Activated B cell treated with CpG ODN at 0.5 μM for 24 hours (primary cell): ENCODE results near the gene AXIN1. TPM values are rescaled to one million over a fixed set of nuclear protein-coding genes. Genes with fewer than 3 reads are reported as not detected.
"Not testable (repeated sequence)": the region's sequence is repeated elsewhere in the genome, so short reads cannot be mapped to it uniquely, and the experiment has no call there.

Experiments used
- ATAC-seq: fragments of 200-7000 bp; cut with Tn5 transposase; one replicate; pipeline ENCODE4 v1.10.0; 2021; ENCODE audit warnings: low read depth, mild to moderate bottlenecking, moderate library complexity
- CTCF ChIA-PET: fragments of 350-600 bp; sonication (Branson Sonifier 250); formaldehyde crosslinking; loops from one replicate; lab custom pipeline; 2021; ENCODE audit warnings: antibody characterized with exemption; lab: Charles Lee
- POLR2A ChIA-PET: fragments of 350-600 bp; sonication (Branson Sonifier 250); formaldehyde crosslinking; loops from one replicate; lab custom pipeline; 2021; ENCODE audit warnings: antibody characterized with exemption; lab: Charles Lee
- DNase-seq: peaks from one replicate; pipeline ENCODE4 v3.0.0; 2022
- H3K27ac Mint-ChIP-seq: one replicate; pipeline ENCODE4 v1.8.0; 2020; ENCODE audit warnings: mixed read lengths
- H3K27me3 Mint-ChIP-seq: one replicate; pipeline ENCODE4 v1.8.0; 2021; ENCODE audit warnings: mixed read lengths
- H3K36me3 Mint-ChIP-seq: one replicate; pipeline ENCODE4 v1.8.0; 2021; ENCODE audit warnings: low read depth, mixed read lengths
- H3K4me1 Mint-ChIP-seq: one replicate; pipeline ENCODE4 v1.8.0; 2021; ENCODE audit warnings: mixed read lengths
- H3K4me3 Mint-ChIP-seq: one replicate; pipeline ENCODE4 v1.8.0; 2020; ENCODE audit warnings: mild to moderate bottlenecking, mixed read lengths
- H3K9me3 Mint-ChIP-seq: one replicate; pipeline ENCODE4 v1.8.0; 2020; ENCODE audit warnings: mixed read lengths
- CTCF ChIP-seq: fragments of 200-600 bp; IDR thresholded peaks from one replicate; pipeline ENCODE4 v1.8.0; 2022; ENCODE audit warnings: antibody characterized with exemption, mild to moderate bottlenecking
- intact Hi-C: fragments of 100-400 bp; cut with micrococcal nuclease; formaldehyde crosslinking; loops from one replicate; pipeline ENCODE4 v1.15.1; 2024
- total RNA-seq: library from RNA; stranded (reverse); gene quantifications from 2 replicates; pipeline ENCODE4 v1.2.3, GENCODE V29; 2022

The AXIN1 gene
- total RNA-seq, 1 donor from 2014 or later = 30.6 TPM

DNA sequence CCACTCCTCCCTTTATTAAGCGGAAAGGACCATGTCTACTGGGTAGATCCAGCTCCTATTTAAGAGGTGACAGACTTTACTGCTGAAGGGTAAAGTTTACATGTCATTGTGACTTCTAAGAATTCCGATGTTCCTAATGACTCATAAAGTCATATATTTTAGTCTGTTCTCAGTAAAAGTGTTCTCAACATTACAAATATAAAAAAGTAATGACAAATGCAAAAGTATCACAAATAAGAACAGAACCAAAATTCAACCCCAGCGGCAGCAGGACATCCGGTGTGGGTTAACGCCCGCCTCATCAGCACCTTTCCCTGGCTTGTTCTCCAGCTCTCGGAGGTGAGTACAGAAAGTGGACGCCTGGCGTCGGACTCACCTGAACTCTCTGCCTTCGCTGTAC, 6.8 kb downstream of the AXIN1 start:
- H3K27ac Mint-ChIP-seq = no peak overlapping the region

DNA sequence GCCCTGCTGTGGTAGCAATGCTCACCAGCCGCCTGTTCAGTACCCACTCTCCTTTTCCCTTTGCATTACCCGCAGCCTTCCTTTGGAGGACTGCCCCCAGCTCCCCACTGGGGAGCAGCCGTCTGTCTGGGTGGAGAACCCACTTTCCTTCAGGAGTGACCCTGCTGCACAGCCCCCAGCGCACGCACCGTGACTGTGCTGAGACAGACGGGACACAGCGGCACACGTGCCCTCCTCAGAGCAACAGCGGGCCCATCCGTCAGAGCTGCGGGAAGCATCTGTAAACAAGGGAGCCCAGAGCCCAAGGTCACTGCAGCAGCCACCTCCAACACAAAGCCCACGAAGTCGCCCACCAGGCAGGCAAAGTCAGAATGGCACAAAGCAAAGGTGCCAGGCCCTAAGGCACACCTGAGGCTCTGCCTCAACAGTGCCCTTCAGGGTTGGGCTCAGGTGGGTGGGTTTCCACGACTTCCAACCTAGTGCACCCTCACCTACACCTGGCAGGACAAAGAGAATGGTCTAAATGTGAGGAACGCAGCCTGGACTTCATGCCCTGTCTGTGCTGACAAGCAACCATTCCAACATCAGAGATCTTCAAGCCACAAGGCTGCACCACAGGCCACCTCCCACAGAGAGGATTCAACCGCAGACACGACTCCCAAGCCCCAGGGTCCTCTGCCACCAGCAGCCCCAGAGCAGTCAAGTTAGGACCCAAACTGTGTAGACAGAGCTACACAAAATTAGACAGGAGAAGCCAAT, 9.9 kb downstream of the AXIN1 start:
- Mint-ChIP-seq H3K4me1 (peaks cover 52% of the 10 kb centered on the region), H3K36me3 (peaks cover 44% of the 10 kb centered on the region), H3K4me3 (no peak overlapping the region), H3K9me3 (no peaks in the 10 kb centered on the region), H3K27me3 (no peaks in the 10 kb centered on the region), H3K27ac (no peak overlapping the region)
- intact Hi-C loops = no loop called here
- ATAC-seq (no peak), DNase-seq (no peak)
- ChIA-PET POLR2A (no interaction called here), CTCF (no interaction called here)
- TF ChIP-seq CTCF = no peak

More for the DNA sequence above, 6.8 kb downstream of the AXIN1 start:
- no peak for TF ChIP-seq CTCF
- POLR2A ChIA-PET = no interaction called here
- DNase-seq (no peak), ATAC-seq (no peak)
- Mint-ChIP-seq H3K4me1 (peaks cover 50% of the 10 kb centered on the region), H3K36me3 (peaks cover 54% of the 10 kb centered on the region), H3K4me3 (no peak overlapping the region), H3K9me3 (no peaks in the 10 kb centered on the region), H3K27me3 (no peaks in the 10 kb centered on the region)
- CTCF ChIA-PET = no interaction called here
- intact Hi-C loops = no loop called here

DNA sequence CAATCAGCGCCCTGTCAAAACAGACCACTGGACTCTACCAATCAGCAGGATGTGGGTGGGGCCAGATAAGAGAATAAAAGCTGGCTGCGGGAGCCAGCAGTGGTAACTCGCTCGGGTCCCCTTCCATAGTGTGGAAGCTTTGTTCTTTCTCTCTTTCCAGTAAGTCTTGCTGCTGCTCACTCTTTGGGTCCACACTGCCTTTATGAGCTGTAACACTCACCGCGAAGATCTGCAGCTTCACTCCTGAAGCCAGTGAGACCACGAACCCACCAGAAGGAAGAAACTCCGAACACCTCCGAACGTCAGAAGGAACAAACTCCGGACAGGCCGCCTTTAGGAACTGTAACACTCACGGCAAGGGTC, 10.6 kb downstream of the AXIN1 start:
- H3K27ac Mint-ChIP-seq, H3K4me3 Mint-ChIP-seq, H3K27me3 Mint-ChIP-seq, POLR2A ChIA-PET, ATAC-seq, CTCF ChIA-PET, H3K9me3 Mint-ChIP-seq, DNase-seq, intact Hi-C loops: not testable (repeated sequence)
- peaks cover 49% of the 10 kb centered on the region for H3K4me1 Mint-ChIP-seq
- H3K36me3 Mint-ChIP-seq = peaks cover 39% of the 10 kb centered on the region

- H3K4me3 Mint-ChIP-seq, H3K9me3 Mint-ChIP-seq, H3K27me3 Mint-ChIP-seq, CTCF ChIA-PET, H3K27ac Mint-ChIP-seq, POLR2A ChIA-PET, DNase-seq, ATAC-seq, intact Hi-C loops: not testable (repeated sequence)
- peaks cover 35% of the 10 kb centered on the region for H3K36me3 Mint-ChIP-seq
- H3K4me1 Mint-ChIP-seq = peaks cover 52% of the 10 kb centered on the region
These were observed 11.2 kb downstream of the AXIN1 start for GRCh38 chr16:341095-341973.

GRCh38 chr16:340370-341091, 12.0 kb downstream of the AXIN1 start:
- DNase-seq (no peak), ATAC-seq (no peak)
- no peak for TF ChIP-seq CTCF
- peaks cover 57% of the 10 kb centered on the region for H3K4me1 Mint-ChIP-seq
- intact Hi-C loops = no loop called here
- H3K4me3 Mint-ChIP-seq = no peak overlapping the region
- H3K36me3 Mint-ChIP-seq = peaks cover 27% of the 10 kb centered on the region
- POLR2A ChIA-PET = no interaction called here
- no peaks in the 10 kb centered on the region for H3K27me3 Mint-ChIP-seq
- CTCF ChIA-PET = no interaction called here
- no peaks in the 10 kb centered on the region for H3K9me3 Mint-ChIP-seq
- no peak overlapping the region for H3K27ac Mint-ChIP-seq
